ENCODE data around the gene SALL1. TPM values are rescaled to one million over a fixed set of nuclear protein-coding genes. Genes with fewer than 3 reads are reported as not detected.

Gene SALL1
- total RNA-seq, 1 experiment from 2014 or later, result not detected

- TF ChIP-seq CTCF (IDR thresholded peaks at IDR 0.05; ENCODE audit: unreplicated experiment), result no peak
- no peaks in the 10 kb centered on the region for H3K4me1 Mint-ChIP-seq (ENCODE audit: insufficient read depth, unreplicated experiment)
- DNase-seq (ENCODE audit: unreplicated experiment), result no peak
- ChIA-PET POLR2A (no interaction called here), CTCF (no interaction called here)
- H3K36me3 Mint-ChIP-seq (ENCODE audit: insufficient read depth, unreplicated experiment), result no peaks in the 10 kb centered on the region
- no peaks in the 10 kb centered on the region for H3K27me3 Mint-ChIP-seq (ENCODE audit: insufficient read depth, unreplicated experiment)
- no peaks in the 10 kb centered on the region for H3K9me3 Mint-ChIP-seq (ENCODE audit: unreplicated experiment)
- intact Hi-C loops (cut with micrococcal nuclease), result no loop called here
- no peak overlapping the region for H3K27ac Mint-ChIP-seq (ENCODE audit: low read depth, unreplicated experiment)
- no peak overlapping the region for H3K4me3 Mint-ChIP-seq (ENCODE audit: unreplicated experiment)
- no TSS peak for BruUV-seq (replicated peaks)
Observed at GRCh38 chr16:51175081-51175480, 24.0 kb upstream of the SALL1 start.

GRCh38 chr16:51172368-51172767 lies 21.3 kb upstream of the SALL1 start:
- intact Hi-C loops (cut with micrococcal nuclease), result no loop called here
- H3K9me3 Mint-ChIP-seq (ENCODE audit: unreplicated experiment), result no peaks in the 10 kb centered on the region
- BruUV-seq (replicated peaks), result no TSS peak
- no peak for DNase-seq (ENCODE audit: unreplicated experiment)
- H3K36me3 Mint-ChIP-seq (ENCODE audit: insufficient read depth, unreplicated experiment), result no peaks in the 10 kb centered on the region
- ChIA-PET POLR2A (interaction anchor here (0.6 kb wide), 1 partner anchor 24 kb away, joined by 6 read pairs; no protein-coding TSS in a partner anchor), CTCF (interaction anchor here (0.6 kb wide), 2 partner anchors 286 to 352 kb away, joined by 3 to 4 read pairs; no protein-coding TSS in a partner anchor)
- H3K27me3 Mint-ChIP-seq (ENCODE audit: insufficient read depth, unreplicated experiment), result no peaks in the 10 kb centered on the region
- no peak overlapping the region for H3K4me3 Mint-ChIP-seq (ENCODE audit: unreplicated experiment)
- no peak for TF ChIP-seq CTCF (IDR thresholded peaks at IDR 0.05; ENCODE audit: unreplicated experiment)
- no peaks in the 10 kb centered on the region for H3K4me1 Mint-ChIP-seq (ENCODE audit: insufficient read depth, unreplicated experiment)
- no peak overlapping the region for H3K27ac Mint-ChIP-seq (ENCODE audit: low read depth, unreplicated experiment)

GRCh38 chr16:51168755-51169154 lies 17.7 kb upstream of the SALL1 start:
- POLR2A ChIA-PET, result no interaction called here
- intact Hi-C loops (cut with micrococcal nuclease), result no loop called here
- Mint-ChIP-seq H3K36me3 (ENCODE audit: insufficient read depth, unreplicated experiment) (no peaks in the 10 kb centered on the region), H3K27ac (ENCODE audit: low read depth, unreplicated experiment) (no peak overlapping the region), H3K27me3 (ENCODE audit: insufficient read depth, unreplicated experiment) (no peaks in the 10 kb centered on the region), H3K4me1 (ENCODE audit: insufficient read depth, unreplicated experiment) (peaks cover 6% of the 10 kb centered on the region), H3K9me3 (ENCODE audit: unreplicated experiment) (no peaks in the 10 kb centered on the region), H3K4me3 (ENCODE audit: unreplicated experiment) (no peak overlapping the region)
- no peak for TF ChIP-seq CTCF (IDR thresholded peaks at IDR 0.05; ENCODE audit: unreplicated experiment)
- DNase-seq (ENCODE audit: unreplicated experiment), result no peak
- CTCF ChIA-PET, result interaction anchor here (0.6 to 0.8 kb wide), 2 partner anchors 13 to 36 kb away, joined by 3 read pairs; no protein-coding TSS in a partner anchor
- BruUV-seq (replicated peaks), result no TSS peak

GRCh38 chr16:51167170-51167895 lies 16.3 kb upstream of the SALL1 start:
- peaks cover 6% of the 10 kb centered on the region for H3K4me1 Mint-ChIP-seq (ENCODE audit: insufficient read depth, unreplicated experiment)
- no peak for DNase-seq (ENCODE audit: unreplicated experiment)
- H3K27me3 Mint-ChIP-seq (ENCODE audit: insufficient read depth, unreplicated experiment), result no peaks in the 10 kb centered on the region
- ChIA-PET POLR2A (no interaction called here), CTCF (no interaction called here)
- TF ChIP-seq CTCF (IDR thresholded peaks at IDR 0.05; ENCODE audit: unreplicated experiment), result no peak
- no TSS peak for BruUV-seq (replicated peaks)
- intact Hi-C loops (cut with micrococcal nuclease), result no loop called here
- H3K9me3 Mint-ChIP-seq (ENCODE audit: unreplicated experiment), result no peaks in the 10 kb centered on the region
- no peak overlapping the region for H3K4me3 Mint-ChIP-seq (ENCODE audit: unreplicated experiment)
- no peak overlapping the region for H3K27ac Mint-ChIP-seq (ENCODE audit: low read depth, unreplicated experiment)
- no peaks in the 10 kb centered on the region for H3K36me3 Mint-ChIP-seq (ENCODE audit: insufficient read depth, unreplicated experiment)
